ENCODE measurements around the gene NCOA4.

DNA sequence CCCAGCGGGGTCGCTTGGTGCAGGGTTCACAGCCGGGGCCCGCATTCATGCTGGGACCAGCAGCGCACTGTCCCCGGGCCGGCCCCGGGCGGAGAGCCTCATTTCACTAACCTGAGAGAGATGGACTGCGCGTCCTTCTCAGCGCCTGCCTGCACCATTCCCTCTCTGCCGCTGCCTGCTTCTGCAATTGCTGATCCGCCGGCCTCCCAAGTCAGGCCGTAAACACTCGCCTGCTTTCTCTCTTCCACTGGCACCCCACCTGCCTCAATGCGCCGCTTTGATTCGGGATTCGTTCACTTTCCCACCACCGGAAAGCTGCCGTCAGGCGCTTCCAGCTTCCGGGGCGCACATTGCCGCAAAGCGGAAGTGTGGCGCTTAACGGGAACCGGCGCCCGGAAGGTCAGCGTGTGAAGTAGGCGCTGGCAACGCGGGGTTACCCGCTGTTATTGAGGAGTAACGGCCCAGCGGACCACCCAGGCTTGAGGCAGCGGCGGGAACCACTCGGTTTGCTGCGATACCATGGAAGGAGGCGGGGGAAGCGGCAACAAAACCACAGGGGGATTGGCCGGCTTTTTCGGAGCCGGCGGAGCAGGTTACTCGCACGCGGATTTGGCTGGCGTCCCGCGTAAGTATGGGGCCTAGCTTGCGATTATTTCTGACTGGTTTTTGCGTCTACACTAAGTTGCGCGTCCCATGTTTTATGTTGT, 58.2 kb downstream of the NCOA4 start, which contains the start of gene TIMM23:
- TF ChIP-seq TAF1 (IDR thresholded peaks at IDR 0.05; ENCODE audit: borderline replicate concordance, insufficient read depth, low read length): peak; percentile 69; the same call in 1 of the 2 replicates
- TF ChIP-seq POLR2AphosphoS5 (IDR thresholded peaks at IDR 0.05; ENCODE audit: low read depth, low read length): peak; percentile 66
